HCT116 (cell line): ENCODE data around the gene C16orf95. TPM values are rescaled to one million over a fixed set of nuclear protein-coding genes. Genes with fewer than 3 reads are reported as not detected.

Experiments
- ATAC-seq: fragments of 200-7000 bp; cut with Tn5 transposase; 2 replicates; pipeline ENCODE4 v1.9.1; 2020; ENCODE audit warnings: mild to moderate bottlenecking, moderate library complexity
- BruUV-seq: library from RNA; stranded (reverse); fragments of 400-500 nt; replicated peaks from 2 replicates; lab custom pipeline; 2021; lab: Mats Ljungman, UMichigan
- CTCF ChIA-PET: fragments of 300-600 bp; sonication (Branson Sonifier 250); formaldehyde crosslinking; loops from one replicate; lab custom pipeline; 2021; ENCODE audit warnings: antibody characterized with exemption; lab: Charles Lee
- POLR2A ChIA-PET: fragments of 300-600, 350-600 bp; sonication (Branson Sonifier 250); formaldehyde crosslinking; loops from one replicate; lab custom pipeline; 2021; ENCODE audit warnings: antibody characterized with exemption; lab: Charles Lee
- RAD21 ChIA-PET, 2 experiments: fragments of 300-600 bp; sonication (Branson Sonifier 250); formaldehyde crosslinking; loops; one replicate each; lab custom pipeline; 2023; ENCODE audit warnings: low total read pairs in 2 of 2; ENCODE audit not compliant: uncharacterized antibody in 2 of 2, unreplicated experiment in 2 of 2, low non-redundant PET in 1 of 2; lab: Charles Lee
- DNase-seq: peaks from one replicate; pipeline ENCODE4 v3.0.0-alpha.2; 2010; ENCODE audit warnings: low read depth, low spot score
- H2AFZ ChIP-seq: fragments of 200-600 bp; shearing (Covaris generic), sonication (generic); 2 replicates; pipeline ENCODE4 v1.6.1; 2017; ENCODE audit warnings: low read depth, mixed run types, mixed read lengths, antibody characterized with exemption, low read length; ENCODE audit not compliant: poor library complexity, severe bottlenecking
- H3K27ac ChIP-seq: 2 replicates; pipeline ENCODE4 v1.5.1; 2012; ENCODE audit warnings: low read depth, low read length
- H3K27me3 ChIP-seq: fragments of 200-600 bp; sonication (generic); 2 replicates; pipeline ENCODE4 v1.6.1; 2016; ENCODE audit warnings: mixed run types, low read length, mixed read lengths; ENCODE audit not compliant: insufficient read depth
- H3K36me3 ChIP-seq, 2 experiments: fragments of 200-500 bp in 1 of 2; fragments of 200-600 bp in 1 of 2; sonication (Bioruptor generic) in 1 of 2; sonication (generic) in 1 of 2; 2 replicates each; pipeline versions ENCODE4 v1.5.1 to v1.6.1; 2014 to 2016; ENCODE audit warnings: low read length in 2 of 2, inconsistent platforms in 1 of 2, mixed read lengths in 1 of 2, mixed run types in 1 of 2; ENCODE audit not compliant: insufficient read depth in 2 of 2, control insufficient read depth in 1 of 2
- H3K4me1 ChIP-seq, 2 experiments: fragments of 200-600 bp in 1 of 2; sonication (generic) in 1 of 2; 2 replicates each; pipeline versions ENCODE4 v1.5.1 to v1.6.1; 2012 to 2017; ENCODE audit warnings: low read length in 2 of 2, inconsistent platforms in 1 of 2, mild to moderate bottlenecking in 1 of 2, mixed read lengths in 1 of 2, mixed run types in 1 of 2, moderate library complexity in 1 of 2; ENCODE audit not compliant: insufficient read depth in 2 of 2, control insufficient read depth in 1 of 2
- H3K4me2 ChIP-seq: fragments of 200-600 bp; sonication (generic); 2 replicates; pipeline ENCODE4 v1.6.1; 2017; ENCODE audit warnings: mixed run types, low read length, mixed read lengths
- H3K4me3 ChIP-seq, 2 experiments: fragments of 200-600 bp in 1 of 2; sonication (generic) in 1 of 2; replicated peaks in 1 of 2; 2 replicates each; pipeline ENCODE4 v1.5.1; 2011 to 2016; ENCODE audit warnings: low read length in 2 of 2, control low read depth in 1 of 2, low read depth in 1 of 2, mild to moderate bottlenecking in 1 of 2, mixed read lengths in 1 of 2, mixed run types in 1 of 2
- H3K79me2 ChIP-seq: fragments of 200-600 bp; sonication (generic); 2 replicates; pipeline ENCODE4 v1.6.1; 2017; ENCODE audit warnings: mild to moderate bottlenecking, mixed run types, low read length, moderate library complexity, mixed read lengths; ENCODE audit not compliant: insufficient read depth
- H3K9ac ChIP-seq: fragments of 200-600 bp; sonication (generic); 2 replicates; pipeline ENCODE4 v1.6.1; 2016; ENCODE audit warnings: low read length, mixed read lengths
- H3K9me2 ChIP-seq: fragments of 200-600 bp; sonication (generic), shearing (Covaris generic); 2 replicates; pipeline ENCODE4 v1.6.1; 2017; ENCODE audit warnings: mixed run types, mild to moderate bottlenecking, moderate library complexity; ENCODE audit not compliant: insufficient read depth
- H3K9me3 ChIP-seq, 2 experiments: fragments of 200-500 bp in 1 of 2; fragments of 200-600 bp in 1 of 2; sonication (Bioruptor generic) in 1 of 2; sonication (generic) in 1 of 2; 2 replicates each; pipeline ENCODE4 v1.6.1; 2014 to 2017; ENCODE audit warnings: low read length in 2 of 2, mixed read lengths in 2 of 2, inconsistent platforms in 1 of 2, low read depth in 1 of 2, mild to moderate bottlenecking in 1 of 2, mixed run types in 1 of 2, moderate library complexity in 1 of 2; ENCODE audit not compliant: control insufficient read depth in 1 of 2, insufficient read depth in 1 of 2
- H4K20me1 ChIP-seq: fragments of 200-600 bp; sonication (generic), shearing (Covaris generic); 2 replicates; pipeline ENCODE4 v1.6.1; 2017; ENCODE audit warnings: mixed run types, mild to moderate bottlenecking, moderate library complexity; ENCODE audit not compliant: insufficient read depth
- ATF3 ChIP-seq: IDR thresholded peaks from 2 replicates; pipeline ENCODE4 v1.6.1; 2012
- CBX3 ChIP-seq: IDR thresholded peaks from 2 replicates; pipeline ENCODE4 v1.6.1; 2012; ENCODE audit warnings: low read depth
- CTCF ChIP-seq, 3 experiments: fragments of 200-600 bp in 1 of 3; sonication (generic) in 1 of 3; IDR thresholded peaks in 2 of 3; conservative IDR thresholded peaks in 1 of 3; 2 replicates each; pipeline ENCODE4 v1.5.1; 2012 to 2017; ENCODE audit warnings: low read depth in 2 of 3, low read length in 2 of 3, antibody characterized with exemption in 1 of 3, borderline replicate concordance in 1 of 3, control low read depth in 1 of 3, mild to moderate bottlenecking in 1 of 3, mixed read lengths in 1 of 3, mixed run types in 1 of 3, moderate library complexity in 1 of 3; ENCODE audit not compliant: insufficient read depth in 1 of 3
- EGR1 ChIP-seq: IDR thresholded peaks from 2 replicates; pipeline ENCODE4 v1.6.1; 2012; ENCODE audit warnings: low read depth
- ELF1 ChIP-seq: IDR thresholded peaks from 2 replicates; pipeline ENCODE4 v1.6.1; 2012; ENCODE audit warnings: low read depth, borderline replicate concordance
- EZH2 ChIP-seq: fragments of 200-600 bp; sonication (generic); IDR thresholded peaks from 2 replicates; pipeline ENCODE4 v1.6.1; 2017; ENCODE audit warnings: antibody characterized with exemption, mixed run types
- FOSL1 ChIP-seq: IDR thresholded peaks from 2 replicates; pipeline ENCODE4 v1.6.1; 2012; ENCODE audit warnings: low read depth
- MAX ChIP-seq: IDR thresholded peaks from 2 replicates; pipeline ENCODE4 v1.6.1; 2012
- POLR2A ChIP-seq: IDR thresholded peaks from 2 replicates; pipeline ENCODE4 v1.7.0; 2011; ENCODE audit warnings: borderline replicate concordance; ENCODE audit not compliant: insufficient read depth, insufficient read length; ENCODE audit errors: extremely low read depth
- POLR2AphosphoS5 ChIP-seq: IDR thresholded peaks from 2 replicates; pipeline ENCODE4 v1.6.1; 2011; ENCODE audit warnings: mild to moderate bottlenecking, low read depth, low read length, moderate library complexity
- RAD21 ChIP-seq: IDR thresholded peaks from 2 replicates; pipeline ENCODE4 v1.6.1; 2012; ENCODE audit warnings: low read depth, mild to moderate bottlenecking
- SIN3A ChIP-seq: IDR thresholded peaks from 2 replicates; pipeline ENCODE4 v1.6.1; 2012; ENCODE audit warnings: low read depth
- SP1 ChIP-seq: IDR thresholded peaks from 2 replicates; pipeline ENCODE4 v1.6.1; 2012; ENCODE audit warnings: low read depth
- SRF ChIP-seq: IDR thresholded peaks from 2 replicates; pipeline ENCODE4 v1.6.1; 2012; ENCODE audit warnings: low read depth
- TCF7L2 ChIP-seq: IDR thresholded peaks from 2 replicates; pipeline ENCODE4 v1.7.0; 2011; ENCODE audit warnings: borderline replicate concordance, inconsistent platforms; ENCODE audit not compliant: insufficient read depth, insufficient read length; ENCODE audit errors: extremely low read depth
- YY1 ChIP-seq: IDR thresholded peaks from 2 replicates; pipeline ENCODE4 v1.6.1; 2011; ENCODE audit warnings: low read length, low read depth, moderate library complexity, mild to moderate bottlenecking; ENCODE audit not compliant: insufficient replicate concordance; ENCODE audit errors: extremely low read depth
- ZFX ChIP-seq: fragments of 450-650 bp; IDR thresholded peaks from 2 replicates; pipeline ENCODE4 v1.6.1; 2017
- ZNF274 ChIP-seq: fragments of 200-500 bp; sonication (Bioruptor generic); IDR thresholded peaks from 2 replicates; pipeline ENCODE4 v1.6.1; 2014; ENCODE audit warnings: mild to moderate bottlenecking, low read depth, low read length, inconsistent platforms
- intact Hi-C: fragments of 100-400 bp; cut with micrococcal nuclease; formaldehyde crosslinking; loops from 2 replicates; pipeline ENCODE4 v1.10.0; 2022
- total RNA-seq: library from RNA; stranded (reverse); gene quantifications from one replicate; pipeline ENCODE4 v1.2.1, GENCODE V29; 2021; ENCODE audit not compliant: unreplicated experiment

C16orf95 gene
- total RNA-seq, 1 experiment from 2014 or later, result 12.2 TPM

GRCh38 chr16:87264634-87265033 is 52.6 kb downstream of the C16orf95 start (continued):
- no peak for TF ChIP-seq CTCF (IDR thresholded peaks at IDR 0.05 in 2 of 3, conservative IDR thresholded peaks at IDR 0.05 in 1 of 3; ENCODE audit: borderline replicate concordance in 1 of 3, insufficient read depth in 1 of 3, low read depth in 2 of 3, low read length in 2 of 3)
- TF ChIP-seq ZFX, result no peak

- H4K20me1 ChIP-seq, result no peaks in the 10 kb centered on the region
- peak overlapping the region; percentile 66 for H3K9ac ChIP-seq
- ChIA-PET CTCF (interaction anchor here (0.6 to 1.4 kb wide), 7 partner anchors 16 to 699 kb away, joined by 3 to 8 read pairs (median 3); no protein-coding TSS in a partner anchor), RAD21 (no interaction called here), POLR2A (interaction anchor here (0.8 to 1.8 kb wide), 4 partner anchors 9 to 61 kb away, joined by 3 to 4 read pairs (median 4); no protein-coding TSS in a partner anchor)
- H3K9me3 ChIP-seq, result no peaks in the 10 kb centered on the region; a peak in 1 of 4 replicates
- no peaks in the 10 kb centered on the region for H3K27me3 ChIP-seq
- H3K36me3 ChIP-seq, result no peaks in the 10 kb centered on the region
- TSS peak; percentile 64 for BruUV-seq
- ATAC-seq (peak; percentile 96), DNase-seq (peak; percentile 79)
- no peaks in the 10 kb centered on the region for H3K9me2 ChIP-seq
- intact Hi-C loops, result no loop called here
- H3K79me2 ChIP-seq, result no peaks in the 10 kb centered on the region
- H3K4me1 ChIP-seq, result peaks cover 13 to 18% of the 10 kb centered on the region in 2 experiments
- H3K4me3 ChIP-seq, result peak overlapping the region; percentile 36 to 56
- peak overlapping the region; percentile 93 for H3K4me2 ChIP-seq
- peak overlapping the region; percentile 65 for H3K27ac ChIP-seq
- peak overlapping the region; percentile 92 for H2AFZ ChIP-seq
- TF ChIP-seq TCF7L2 (no peak), ATF3 (no peak), SRF (no peak), RAD21 (no peak), YY1 (peak; percentile 36), CBX3 (peak; percentile 12; the same call in 1 of the 2 replicates), ZNF274 (no peak), FOSL1 (peak; percentile 56), POLR2A (no peak), SP1 (peak; percentile 55; the same call in 1 of the 2 replicates), CTCF (IDR thresholded peaks at IDR 0.05 in 2 of 3, conservative IDR thresholded peaks at IDR 0.05 in 1 of 3; ENCODE audit: borderline replicate concordance in 1 of 3, insufficient read depth in 1 of 3, low read depth in 2 of 3, low read length in 2 of 3) (no peak), MAX (peak; percentile 88), SIN3A (no peak), EGR1 (no peak), ELF1 (no peak), POLR2AphosphoS5 (peak; percentile 64), EZH2 (no peak), ZFX (no peak)
These were observed 53.7 kb downstream of the C16orf95 start for GRCh38 chr16:87263418-87264052.
